Naive thymus-derived CD4-positive, alpha-beta T cell (primary cell): ENCODE results near the gene MESP2. TPM values are rescaled to one million over a fixed set of nuclear protein-coding genes. Genes with fewer than 3 reads are reported as not detected.

Source experiments
- ATAC-seq: fragments of 150-1000 bp; cut with Tn5 transposase; 2 replicates; pipeline ENCODE4 v1.10.0; 2021; ENCODE audit warnings: mild to moderate bottlenecking, moderate library complexity
- CTCF ChIA-PET: fragments of 350-600 bp; sonication (Branson Sonifier 250); formaldehyde crosslinking; loops from one replicate; lab custom pipeline; 2021; ENCODE audit warnings: antibody characterized with exemption; lab: Charles Lee
- POLR2A ChIA-PET: fragments of 350-600 bp; sonication (Branson Sonifier 250); formaldehyde crosslinking; loops from one replicate; lab custom pipeline; 2021; ENCODE audit warnings: antibody characterized with exemption, inconsistent platforms; lab: Charles Lee
- DNase-seq, 9 donors: peaks; one replicate each; pipeline versions ENCODE4 v3.0.0 to v3.0.0-alpha.2; 2020 to 2022; ENCODE audit warnings: mixed read lengths in 1 of 9
- H3K27ac ChIP-seq: one replicate; pipeline ENCODE4 v1.7.0; 2013; ENCODE audit warnings: mild to moderate bottlenecking, low read depth, low read length, moderate library complexity
- H3K27me3 ChIP-seq, 2 donors: one replicate each; pipeline ENCODE4 v1.7.0; 2013; ENCODE audit warnings: low read length in 2 of 2, mild to moderate bottlenecking in 2 of 2, moderate library complexity in 2 of 2; ENCODE audit not compliant: control insufficient read depth in 2 of 2, insufficient read depth in 2 of 2
- H3K36me3 ChIP-seq, 3 experiments: 1 replicate in 2 of 3; 2 replicates in 1 of 3; pipeline ENCODE4 v1.7.0; 2013; ENCODE audit warnings: low read length in 3 of 3, mild to moderate bottlenecking in 3 of 3, moderate library complexity in 1 of 3; ENCODE audit not compliant: insufficient read depth in 3 of 3, control insufficient read depth in 2 of 3
- H3K4me1 ChIP-seq, 2 donors: one replicate each; pipeline ENCODE4 v1.7.0; 2013; ENCODE audit warnings: low read length in 2 of 2, mild to moderate bottlenecking in 2 of 2, moderate library complexity in 1 of 2; ENCODE audit not compliant: control insufficient read depth in 2 of 2, insufficient read depth in 2 of 2
- H3K4me3 ChIP-seq: 2 replicates; pipeline ENCODE4 v1.7.0; 2013; ENCODE audit warnings: mild to moderate bottlenecking, low read length
- H3K9me3 ChIP-seq, 3 experiments: 1 replicate in 2 of 3; 2 replicates in 1 of 3; pipeline ENCODE4 v1.7.0; 2013; ENCODE audit warnings: low read length in 3 of 3; ENCODE audit not compliant: control insufficient read depth in 2 of 3
- H3K27ac Mint-ChIP-seq, 9 donors: one replicate each; pipeline ENCODE4 v1.8.0; 2020 to 2022; ENCODE audit warnings: mixed read lengths in 9 of 9, mild to moderate bottlenecking in 8 of 9, moderate library complexity in 5 of 9, inconsistent platforms in 2 of 9
- H3K27me3 Mint-ChIP-seq, 5 donors: one replicate each; pipeline ENCODE4 v1.8.0; 2021 to 2022; ENCODE audit warnings: mixed read lengths in 5 of 5, mild to moderate bottlenecking in 1 of 5
- H3K36me3 Mint-ChIP-seq, 5 donors: one replicate each; pipeline ENCODE4 v1.8.0; 2020 to 2022; ENCODE audit warnings: mixed read lengths in 5 of 5, mild to moderate bottlenecking in 3 of 5, inconsistent platforms in 1 of 5
- H3K4me1 Mint-ChIP-seq, 7 donors: one replicate each; pipeline ENCODE4 v1.8.0; 2020 to 2022; ENCODE audit warnings: mixed read lengths in 7 of 7, mild to moderate bottlenecking in 3 of 7, inconsistent platforms in 1 of 7
- H3K4me3 Mint-ChIP-seq, 10 donors: one replicate each; pipeline ENCODE4 v1.8.0; 2020 to 2022; ENCODE audit warnings: mild to moderate bottlenecking in 10 of 10, mixed read lengths in 10 of 10, moderate library complexity in 6 of 10, inconsistent platforms in 2 of 10
- H3K9me3 Mint-ChIP-seq, 11 donors: one replicate each; pipeline ENCODE4 v1.8.0; 2020 to 2022; ENCODE audit warnings: mixed read lengths in 11 of 11, mild to moderate bottlenecking in 4 of 11, inconsistent platforms in 1 of 11, moderate library complexity in 1 of 11
- intact Hi-C, 2 donors: fragments of 100-400 bp; cut with micrococcal nuclease; formaldehyde crosslinking; loops; one replicate each; pipeline ENCODE4 v1.15.1; 2023
- polyA plus RNA-seq, 2 donors: library from polyadenylated mRNA; unstranded; fragments of 300-500 nt; fragmentation: Illumina TruSeq; gene quantifications; one replicate each; pipeline ENCODE4 v1.2.3, GENCODE V29; 2021
- total RNA-seq, 6 experiments: library from RNA in 5 of 6; stranded (reverse) in 5 of 6; gene quantifications; 1 replicate in 5 of 6; 2 replicates in 1 of 6; pipeline ENCODE4 v1.2.3 and lab custom pipeline; 2021 to 2026

The MESP2 gene
- total and polyA plus RNA-seq, 7 experiments from 2014 or later = not detected

DNA sequence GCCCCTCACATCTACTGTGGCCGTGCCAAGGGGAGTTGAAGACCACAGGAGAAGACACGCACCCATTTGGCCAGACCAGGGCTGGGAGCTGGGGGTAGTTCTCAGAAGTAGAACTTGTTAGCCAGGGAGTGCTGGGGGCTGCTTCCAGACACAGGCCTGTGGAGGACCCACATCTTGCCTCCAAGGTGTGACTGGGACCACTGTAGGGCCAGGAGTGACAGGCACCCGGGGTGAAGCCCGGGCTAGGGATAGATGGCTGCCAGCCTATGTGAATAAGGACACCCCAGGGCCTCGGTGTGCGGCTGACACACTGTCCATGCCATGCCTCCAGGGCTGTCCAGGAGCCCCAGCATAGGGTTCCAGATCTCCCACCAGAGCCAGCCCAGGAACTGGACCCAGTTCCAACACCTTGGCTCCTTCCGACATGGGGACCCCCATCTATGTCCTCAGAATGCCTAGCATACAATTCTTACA, 36.8 kb downstream of the MESP2 start:
- no peaks in the 10 kb centered on the region for H3K36me3 ChIP-seq
- no peaks in the 10 kb centered on the region for H3K4me1 ChIP-seq
- POLR2A ChIA-PET = no interaction called here
- H3K27ac ChIP-seq = no peak overlapping the region
- Mint-ChIP-seq H3K4me3 (peak overlapping the region in 4 of 10 donors; percentile 15 to 62 (median 38)), H3K4me1 (peaks cover 0 to 10% (median 9%) of the 10 kb centered on the region in 7 donors), H3K9me3 (peaks cover 0 to 14% (median 6%) of the 10 kb centered on the region in 11 donors), H3K27me3 (peaks cover 30 to 62% (median 38%) of the 10 kb centered on the region in 5 donors), H3K27ac (peak overlapping the region in 1 of 9 donors; percentile 80), H3K36me3 (peaks cover 0 to 6% (median 4%) of the 10 kb centered on the region in 5 donors)
- H3K9me3 ChIP-seq = no peaks in the 10 kb centered on the region
- CTCF ChIA-PET = no interaction called here
- H3K4me3 ChIP-seq = no peak overlapping the region
- intact Hi-C loops = no loop called here
- H3K27me3 ChIP-seq = peaks cover 0 to 4% of the 10 kb centered on the region in 2 donors
- ATAC-seq (no peak), DNase-seq (no peak)

DNA sequence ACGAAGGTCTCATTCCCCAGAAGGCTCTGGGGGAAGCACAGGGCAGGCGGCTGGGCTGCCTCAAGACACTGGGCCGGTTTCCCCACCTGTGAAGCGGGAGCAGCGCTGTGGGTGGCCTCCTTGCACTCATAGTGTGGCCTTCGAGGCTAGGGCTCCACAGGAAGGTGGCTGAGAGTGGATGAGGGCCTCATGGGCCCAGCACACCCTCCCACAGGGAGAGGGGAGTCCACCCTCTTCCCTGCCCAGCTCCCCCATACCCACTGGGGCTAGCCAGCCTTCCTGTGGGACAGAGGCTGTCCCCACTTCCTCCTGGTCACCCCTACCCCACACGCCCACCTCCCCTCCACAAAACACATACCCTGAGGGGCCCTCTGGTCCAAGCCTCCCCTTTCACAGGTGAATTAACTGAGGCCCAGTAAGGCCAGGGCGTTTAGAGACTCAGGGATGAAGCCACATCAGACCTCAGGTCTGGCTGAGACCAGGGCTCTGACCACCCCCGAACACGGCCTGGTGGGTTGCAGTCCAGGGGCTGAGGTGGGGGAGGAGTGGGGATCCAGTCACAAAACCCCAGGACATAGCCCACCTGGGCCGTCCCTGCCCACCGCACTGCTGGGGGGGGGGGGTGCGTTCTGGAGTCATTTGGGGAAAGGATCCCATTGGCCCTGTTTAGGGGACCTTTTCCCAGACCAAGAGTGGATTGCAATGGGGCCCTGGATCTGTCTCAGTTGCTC, 37.4 kb downstream of the MESP2 start:
- H3K9me3 Mint-ChIP-seq = peaks cover 0 to 14% (median 6%) of the 10 kb centered on the region in 11 donors
- no peaks in the 10 kb centered on the region for H3K4me1 ChIP-seq
- no peak overlapping the region for H3K4me3 ChIP-seq
- intact Hi-C loops = no loop called here
- H3K27ac ChIP-seq = no peak overlapping the region
- peaks cover 0 to 10% (median 9%) of the 10 kb centered on the region in 7 donors for H3K4me1 Mint-ChIP-seq
- no peaks in the 10 kb centered on the region for H3K9me3 ChIP-seq
- POLR2A ChIA-PET = no interaction called here
- DNase-seq (no peak), ATAC-seq (no peak)
- H3K4me3 Mint-ChIP-seq = peak overlapping the region in 9 of 10 donors; percentile 59 to 84 (median 75)
- H3K36me3 Mint-ChIP-seq = peaks cover 0 to 6% (median 4%) of the 10 kb centered on the region in 5 donors
- peaks cover 34 to 62% (median 43%) of the 10 kb centered on the region in 5 donors for H3K27me3 Mint-ChIP-seq
- no peaks in the 10 kb centered on the region for H3K36me3 ChIP-seq
- peaks cover 0 to 4% of the 10 kb centered on the region in 2 donors for H3K27me3 ChIP-seq
- CTCF ChIA-PET = no interaction called here
- H3K27ac Mint-ChIP-seq = no peak overlapping the region

DNA sequence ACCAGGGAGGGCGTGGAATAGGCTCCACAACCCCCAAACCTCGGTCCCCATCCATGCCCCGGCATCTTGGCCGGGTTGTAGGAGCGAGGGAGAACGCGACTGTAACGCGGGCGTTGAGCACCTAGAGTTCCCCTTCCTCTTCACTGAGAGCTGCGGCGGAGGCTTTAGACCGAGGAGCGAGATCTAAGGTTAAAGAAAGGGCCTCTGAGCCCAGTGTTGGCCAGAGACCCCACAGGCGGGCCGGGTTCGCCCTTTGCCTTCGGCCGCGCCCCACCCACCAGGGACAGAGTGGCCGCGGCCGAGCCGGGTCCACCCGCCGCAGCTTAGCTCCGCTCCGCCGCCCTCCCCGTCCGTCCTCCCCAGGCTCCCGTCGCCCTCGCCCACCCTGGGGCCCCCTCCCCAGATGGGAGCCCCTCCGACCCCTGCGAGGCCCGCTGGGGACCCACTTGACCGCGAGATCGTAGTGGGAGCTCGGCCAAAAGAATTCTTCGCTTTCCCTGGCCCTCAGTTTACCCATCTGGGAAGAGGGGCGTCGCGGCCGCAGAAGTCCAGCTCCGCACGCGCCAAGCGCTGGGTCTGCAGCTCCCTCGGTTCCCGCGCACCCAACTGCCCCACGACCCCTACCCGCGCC, 38.1 kb downstream of the MESP2 start:
- Histone ChIP-seq H3K27ac (no peak overlapping the region), H3K27me3 (peaks cover 0 to 4% of the 10 kb centered on the region in 2 donors)

DNA sequence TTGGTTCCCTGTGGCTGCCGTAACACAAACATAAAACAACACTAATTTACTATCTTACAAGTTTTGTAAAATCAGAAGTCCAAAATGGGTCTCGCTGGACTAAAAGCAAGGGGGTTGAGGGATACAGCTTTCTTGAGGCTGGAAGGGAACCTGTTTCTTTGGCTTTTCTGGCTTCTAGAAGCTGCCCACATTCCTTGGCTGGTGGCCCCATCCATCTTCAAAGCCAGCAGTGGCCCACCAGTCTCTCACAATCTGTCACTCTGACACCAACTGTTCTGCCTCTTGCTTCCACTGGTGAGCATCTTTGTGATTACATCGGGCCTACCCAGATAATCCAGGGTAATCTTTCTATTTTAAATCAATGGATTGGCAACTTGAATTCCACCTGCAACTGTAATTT, 39.6 kb downstream of the MESP2 start:
- no peak overlapping the region for H3K4me3 ChIP-seq
- ATAC-seq (no peak), DNase-seq (no peak)
- Mint-ChIP-seq H3K27me3 (peaks cover 38 to 56% (median 40%) of the 10 kb centered on the region in 5 donors), H3K27ac (peak overlapping the region in 1 of 9 donors; percentile 46), H3K36me3 (peaks cover 0 to 6% (median 4%) of the 10 kb centered on the region in 5 donors), H3K4me1 (peaks cover 0 to 10% (median 9%) of the 10 kb centered on the region in 7 donors), H3K4me3 (peak overlapping the region; percentile 79 to 87 (median 83)), H3K9me3 (peaks cover 0 to 14% (median 6%) of the 10 kb centered on the region in 11 donors)
- H3K27ac ChIP-seq = no peak overlapping the region
- no peaks in the 10 kb centered on the region for H3K9me3 ChIP-seq
- H3K4me1 ChIP-seq = no peaks in the 10 kb centered on the region
- H3K27me3 ChIP-seq = peaks cover 0 to 4% of the 10 kb centered on the region in 2 donors
- intact Hi-C loops = no loop called here
- ChIA-PET CTCF (no interaction called here), POLR2A (no interaction called here)
- no peaks in the 10 kb centered on the region for H3K36me3 ChIP-seq

More for the DNA sequence above, 38.1 kb downstream of the MESP2 start:
- peaks cover 34 to 62% (median 43%) of the 10 kb centered on the region in 5 donors for H3K27me3 Mint-ChIP-seq
- no peaks in the 10 kb centered on the region for H3K36me3 ChIP-seq
- intact Hi-C loops = no loop called here
- peaks cover 0 to 10% (median 9%) of the 10 kb centered on the region in 7 donors for H3K4me1 Mint-ChIP-seq
- H3K27ac Mint-ChIP-seq = no peak overlapping the region
- H3K9me3 ChIP-seq = no peaks in the 10 kb centered on the region
- ChIA-PET CTCF (no interaction called here), POLR2A (no interaction called here)
- H3K9me3 Mint-ChIP-seq = peaks cover 0 to 14% (median 6%) of the 10 kb centered on the region in 11 donors
- DNase-seq (peak in 2 of 9 donors; percentile 7 to 17), ATAC-seq (peak; percentile 46)
- no peaks in the 10 kb centered on the region for H3K4me1 ChIP-seq
- peaks cover 0 to 6% (median 4%) of the 10 kb centered on the region in 5 donors for H3K36me3 Mint-ChIP-seq
- no peak overlapping the region for H3K4me3 ChIP-seq
- peak overlapping the region; percentile 59 to 84 (median 73) for H3K4me3 Mint-ChIP-seq

DNA sequence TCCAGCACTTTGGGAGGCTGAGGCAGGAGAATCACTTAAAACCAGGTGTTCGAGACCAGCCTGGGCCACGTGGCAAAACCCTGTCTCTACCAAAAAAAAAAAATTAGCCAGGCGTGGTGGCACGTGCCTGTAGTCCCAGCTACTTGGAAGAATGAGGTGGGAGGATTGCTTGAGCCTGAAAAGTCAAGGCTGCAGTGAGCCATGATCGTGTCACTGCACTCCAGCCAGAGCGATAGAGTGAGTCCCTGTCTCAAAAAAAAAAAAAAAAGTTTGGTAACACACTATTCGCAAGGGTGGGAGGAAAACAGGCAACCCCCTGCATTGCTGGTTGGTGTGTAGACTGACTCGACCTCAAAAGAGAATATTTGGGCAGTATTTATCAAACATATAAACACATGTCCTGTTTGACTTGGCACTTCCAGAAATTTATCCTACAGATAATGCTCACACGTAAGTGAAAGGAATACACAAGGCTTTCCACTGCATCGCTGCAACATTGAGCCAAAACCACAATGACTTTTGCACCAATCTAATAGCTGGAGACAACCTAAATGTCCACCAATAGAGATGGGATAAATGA, 41.7 kb downstream of the MESP2 start:
- H3K9me3 ChIP-seq = no peaks in the 10 kb centered on the region
- H3K36me3 Mint-ChIP-seq = peaks cover 0 to 6% (median 4%) of the 10 kb centered on the region in 5 donors
- no peak overlapping the region for H3K4me3 ChIP-seq
- H3K4me1 ChIP-seq = no peaks in the 10 kb centered on the region
- no peaks in the 10 kb centered on the region for H3K36me3 ChIP-seq
- POLR2A ChIA-PET = interaction anchor here (0.7 kb wide), 1 partner anchor 154 kb away, joined by 4 read pairs; no protein-coding TSS in a partner anchor
- H3K27me3 Mint-ChIP-seq = peaks cover 30 to 54% (median 44%) of the 10 kb centered on the region in 5 donors
- H3K27ac ChIP-seq = no peak overlapping the region
- intact Hi-C loops = no loop called here
- H3K27ac Mint-ChIP-seq = no peak overlapping the region
- H3K9me3 Mint-ChIP-seq = peaks cover 0 to 14% (median 6%) of the 10 kb centered on the region in 11 donors
- no peak overlapping the region for H3K4me3 Mint-ChIP-seq
- H3K27me3 ChIP-seq = peaks cover 0 to 4% of the 10 kb centered on the region in 2 donors
- CTCF ChIA-PET = no interaction called here
- H3K4me1 Mint-ChIP-seq = peaks cover 0 to 14% (median 9%) of the 10 kb centered on the region in 7 donors
- DNase-seq (no peak), ATAC-seq (no peak)

DNA sequence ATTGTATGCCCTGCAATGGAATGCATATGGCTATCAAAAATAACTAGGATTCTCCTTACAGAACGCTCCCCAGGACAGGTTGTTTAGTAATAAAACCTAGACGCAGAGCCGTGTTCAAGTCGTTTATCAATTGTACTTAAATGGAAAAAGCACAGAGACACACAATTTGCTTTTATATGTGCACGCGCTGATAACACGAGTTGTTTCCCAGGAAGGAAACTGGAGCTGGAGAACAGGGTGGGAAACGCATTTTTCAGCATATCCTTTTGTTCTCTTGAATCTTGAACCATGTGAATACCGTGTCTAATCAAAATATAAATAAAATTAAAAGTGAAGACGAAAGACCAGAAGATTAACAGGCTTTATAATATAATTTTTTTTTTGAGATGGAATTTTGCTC, 42.2 kb downstream of the MESP2 start:
- ATAC-seq = no peak
- H3K9me3 ChIP-seq = no peaks in the 10 kb centered on the region
- peaks cover 29 to 50% (median 45%) of the 10 kb centered on the region in 5 donors for H3K27me3 Mint-ChIP-seq
- H3K27ac ChIP-seq = no peak overlapping the region
- ChIA-PET POLR2A (interaction anchor here (0.7 kb wide), 1 partner anchor 154 kb away, joined by 4 read pairs; no protein-coding TSS in a partner anchor), CTCF (no interaction called here)
- H3K4me3 ChIP-seq = no peak overlapping the region
- DNase-seq = no peak
- H3K36me3 Mint-ChIP-seq = peaks cover 0 to 6% (median 4%) of the 10 kb centered on the region in 5 donors
- H3K4me3 Mint-ChIP-seq = no peak overlapping the region
- no peak overlapping the region for H3K27ac Mint-ChIP-seq
- H3K36me3 ChIP-seq = no peaks in the 10 kb centered on the region
- H3K4me1 ChIP-seq = no peaks in the 10 kb centered on the region
- H3K9me3 Mint-ChIP-seq = peaks cover 0 to 14% (median 6%) of the 10 kb centered on the region in 11 donors
- peaks cover 0 to 14% (median 9%) of the 10 kb centered on the region in 7 donors for H3K4me1 Mint-ChIP-seq
- peaks cover 0 to 4% of the 10 kb centered on the region in 2 donors for H3K27me3 ChIP-seq
- intact Hi-C loops = no loop called here
